Panc1 (cell line): ENCODE measurements around the gene GAB1. TPM values are rescaled to one million over a fixed set of nuclear protein-coding genes. Genes with fewer than 3 reads are reported as not detected.

Experiments used
- ATAC-seq: fragments of 200-7000 bp; cut with Tn5 transposase; 2 replicates; pipeline ENCODE4 v1.9.1; 2020; ENCODE audit warnings: mild to moderate bottlenecking, moderate library complexity
- BruUV-seq: library from RNA; stranded (reverse); fragments of 400-500 nt; replicated peaks from 2 replicates; lab custom pipeline; 2021; lab: Mats Ljungman, UMichigan
- CTCF ChIA-PET: fragments of 300-600 bp; sonication (Branson Sonifier 250); formaldehyde crosslinking; loops from one replicate; lab custom pipeline; 2022; ENCODE audit warnings: antibody characterized with exemption; lab: Charles Lee
- POLR2A ChIA-PET: fragments of 300-600 bp; sonication (Branson Sonifier 250); formaldehyde crosslinking; loops from one replicate; lab custom pipeline; 2022; ENCODE audit warnings: antibody characterized with exemption; lab: Charles Lee
- DNase-seq: peaks from one replicate; pipeline ENCODE4 v3.0.0-alpha.2; 2010; ENCODE audit warnings: low read depth, low spot score
- H3K27ac ChIP-seq: 2 replicates; pipeline ENCODE4 v1.5.1; 2011; ENCODE audit warnings: mild to moderate bottlenecking, low read length, inconsistent platforms
- H3K27me3 ChIP-seq: fragments of 200-500 bp; sonication (Bioruptor generic); 2 replicates; pipeline ENCODE4 v1.6.0; 2014; ENCODE audit warnings: low read length, inconsistent platforms; ENCODE audit not compliant: control insufficient read depth, insufficient read depth
- H3K36me3 ChIP-seq: fragments of 200-500 bp; sonication (Bioruptor generic); 2 replicates; pipeline ENCODE4 v1.5.1; 2014; ENCODE audit warnings: inconsistent platforms, mild to moderate bottlenecking, low read length, moderate library complexity; ENCODE audit not compliant: control insufficient read depth, insufficient read depth
- H3K4me1 ChIP-seq: 2 replicates; pipeline ENCODE4 v1.5.1; 2011; ENCODE audit warnings: inconsistent platforms, mild to moderate bottlenecking, low read length, moderate library complexity; ENCODE audit not compliant: control insufficient read depth, insufficient read depth
- H3K4me3 ChIP-seq, 2 experiments: 2 replicates each; pipeline ENCODE4 v1.5.1; 2011 to 2012; ENCODE audit warnings: low read depth in 2 of 2, low read length in 2 of 2, mild to moderate bottlenecking in 2 of 2, inconsistent platforms in 1 of 2, moderate library complexity in 1 of 2
- H3K9me3 ChIP-seq: fragments of 200-500 bp; sonication (Bioruptor generic); 2 replicates; pipeline ENCODE4 v1.5.1; 2014; ENCODE audit warnings: low read depth, mild to moderate bottlenecking, inconsistent platforms, low read length, moderate library complexity; ENCODE audit not compliant: control insufficient read depth, insufficient read depth
- POLR2AphosphoS5 ChIP-seq: IDR thresholded peaks from 2 replicates; pipeline ENCODE4 v1.6.1; 2012; ENCODE audit warnings: mild to moderate bottlenecking, low read depth, low read length, moderate library complexity
- REST ChIP-seq, 2 experiments: IDR thresholded peaks; 2 replicates each; pipeline ENCODE4 v1.6.1; 2011 to 2012; ENCODE audit warnings: low read depth in 2 of 2, control low read depth in 1 of 2, low read length in 1 of 2, mild to moderate bottlenecking in 1 of 2, moderate library complexity in 1 of 2; ENCODE audit not compliant: insufficient read depth in 1 of 2
- SIN3A ChIP-seq: IDR thresholded peaks from 2 replicates; pipeline ENCODE4 v1.6.1; 2012; ENCODE audit warnings: low read depth, mild to moderate bottlenecking, low read length, moderate library complexity, borderline replicate concordance; ENCODE audit not compliant: insufficient read depth
- TCF7L2 ChIP-seq: IDR thresholded peaks from 2 replicates; pipeline ENCODE4 v1.6.1; 2011; ENCODE audit warnings: mild to moderate bottlenecking, low read depth, low read length, inconsistent platforms
- in situ Hi-C: cut with HindIII; loops from 2 replicates; pipeline ENCODE4 v1.10.0; 2016; ENCODE audit warnings: low sequenced_read_pairs, low pct_unique_long_range_greater_than_20kb
- intact Hi-C: fragments of 100-400 bp; cut with micrococcal nuclease; formaldehyde crosslinking; loops from one replicate; pipeline ENCODE4 v1.10.0; 2022; ENCODE audit not compliant: unreplicated experiment
- total RNA-seq: library from RNA; stranded (reverse); gene quantifications from one replicate; pipeline ENCODE4 v1.2.1, GENCODE V29; 2021; ENCODE audit not compliant: unreplicated experiment
- TF ChIP-seq, protein P1 (sequence below): fragments of 450-650 bp; IDR thresholded peaks from 2 replicates; pipeline ENCODE4 v1.5.1; 2017; ENCODE audit warnings: mild to moderate bottlenecking

Gene GAB1
- total RNA-seq, 1 experiment from 2014 or later, result 2.8 TPM

- intact Hi-C loops (no loop called here), in situ Hi-C loops (no loop called here)
- ChIA-PET POLR2A (no interaction called here), CTCF (no interaction called here)
- TF ChIP-seq, protein P1, sequence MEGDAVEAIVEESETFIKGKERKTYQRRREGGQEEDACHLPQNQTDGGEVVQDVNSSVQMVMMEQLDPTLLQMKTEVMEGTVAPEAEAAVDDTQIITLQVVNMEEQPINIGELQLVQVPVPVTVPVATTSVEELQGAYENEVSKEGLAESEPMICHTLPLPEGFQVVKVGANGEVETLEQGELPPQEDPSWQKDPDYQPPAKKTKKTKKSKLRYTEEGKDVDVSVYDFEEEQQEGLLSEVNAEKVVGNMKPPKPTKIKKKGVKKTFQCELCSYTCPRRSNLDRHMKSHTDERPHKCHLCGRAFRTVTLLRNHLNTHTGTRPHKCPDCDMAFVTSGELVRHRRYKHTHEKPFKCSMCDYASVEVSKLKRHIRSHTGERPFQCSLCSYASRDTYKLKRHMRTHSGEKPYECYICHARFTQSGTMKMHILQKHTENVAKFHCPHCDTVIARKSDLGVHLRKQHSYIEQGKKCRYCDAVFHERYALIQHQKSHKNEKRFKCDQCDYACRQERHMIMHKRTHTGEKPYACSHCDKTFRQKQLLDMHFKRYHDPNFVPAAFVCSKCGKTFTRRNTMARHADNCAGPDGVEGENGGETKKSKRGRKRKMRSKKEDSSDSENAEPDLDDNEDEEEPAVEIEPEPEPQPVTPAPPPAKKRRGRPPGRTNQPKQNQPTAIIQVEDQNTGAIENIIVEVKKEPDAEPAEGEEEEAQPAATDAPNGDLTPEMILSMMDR, result no peak
- TF ChIP-seq REST (IDR thresholded peaks at IDR 0.05; ENCODE audit: insufficient read depth in 1 of 2, low read depth in 2 of 2, low read length in 1 of 2) (no peak), POLR2AphosphoS5 (no peak), SIN3A (no peak), TCF7L2 (no peak)
- no peaks in the 10 kb centered on the region for H3K36me3 ChIP-seq
- H3K27me3 ChIP-seq, result no peaks in the 10 kb centered on the region
- no peaks in the 10 kb centered on the region for H3K9me3 ChIP-seq
- BruUV-seq, result no TSS peak
- no peak overlapping the region for H3K4me3 ChIP-seq
- no peak overlapping the region for H3K27ac ChIP-seq
- DNase-seq (no peak), ATAC-seq (no peak)
- no peaks in the 10 kb centered on the region for H3K4me1 ChIP-seq
These were observed 20.6 kb downstream of the GAB1 start for GRCh38 chr4:143357161-143357845.

DNA sequence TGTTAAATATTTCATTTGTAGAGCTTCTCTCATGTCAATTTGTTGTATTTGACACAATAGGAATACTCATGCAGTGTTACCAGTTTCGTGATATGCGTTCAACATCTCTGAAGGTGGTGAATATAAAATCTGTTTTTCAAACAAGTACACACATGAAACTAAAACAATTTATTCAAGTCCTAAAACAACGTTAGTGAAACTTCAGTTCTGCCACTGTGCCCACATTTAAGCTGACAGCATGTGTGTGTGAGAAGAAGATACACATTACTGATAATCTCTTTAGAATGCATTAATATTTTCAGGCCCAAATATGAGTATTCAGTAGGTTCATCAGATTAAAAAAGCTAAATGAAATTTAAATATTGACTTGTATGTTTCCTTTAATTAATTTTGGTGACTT is 21.7 kb downstream of the GAB1 start:
- ATAC-seq (no peak), DNase-seq (no peak)
- CTCF ChIA-PET, result no interaction called here
- POLR2A ChIA-PET, result no interaction called here
- no peak overlapping the region for H3K4me3 ChIP-seq
- no peaks in the 10 kb centered on the region for H3K4me1 ChIP-seq
- H3K36me3 ChIP-seq, result no peaks in the 10 kb centered on the region
- no peaks in the 10 kb centered on the region for H3K9me3 ChIP-seq
- H3K27ac ChIP-seq, result no peak overlapping the region
- in situ Hi-C loops, result no loop called here
- TF ChIP-seq SIN3A, result no peak
- no peak for TF ChIP-seq REST (IDR thresholded peaks at IDR 0.05; ENCODE audit: insufficient read depth in 1 of 2, low read depth in 2 of 2, low read length in 1 of 2)
- TF ChIP-seq POLR2AphosphoS5, result no peak
- no peak for TF ChIP-seq TCF7L2
- TF ChIP-seq, protein P1, result no peak
- intact Hi-C loops, result no loop called here
- H3K27me3 ChIP-seq, result no peaks in the 10 kb centered on the region
- BruUV-seq, result no TSS peak
